ENCODE data around the gene PYGM.
A peak's percentile ranks its signal among the peaks of the same experiment; 100 is the strongest.

The PYGM gene

DNA sequence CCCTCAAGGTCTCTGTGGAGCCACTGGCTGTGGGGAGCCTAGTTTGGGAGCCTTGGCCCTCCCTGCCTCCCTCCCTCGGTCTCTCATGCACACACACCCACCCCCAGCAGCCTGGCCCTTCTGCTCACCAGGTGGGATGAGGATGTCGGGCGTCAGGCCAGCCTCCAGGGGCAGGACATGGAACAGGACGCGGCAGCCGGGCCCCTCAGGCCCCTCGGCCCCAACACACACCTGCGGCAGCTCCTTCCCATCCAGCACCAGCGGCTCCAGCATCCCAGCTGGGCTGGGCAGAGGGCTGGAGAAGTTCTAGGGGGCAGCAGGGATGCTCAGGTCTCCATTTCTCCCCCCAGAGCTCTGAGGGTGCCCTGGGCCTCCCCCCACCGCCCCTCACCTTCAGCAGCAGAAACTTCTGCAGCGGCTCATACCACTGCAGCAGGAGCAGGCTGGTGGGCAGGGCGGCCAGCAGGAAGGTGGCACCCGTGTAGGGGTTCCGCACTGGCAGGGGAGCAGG lies 32.1 kb upstream of the PYGM start:
- DNase-seq (ENCODE audit: low read depth): no peak

DNA sequence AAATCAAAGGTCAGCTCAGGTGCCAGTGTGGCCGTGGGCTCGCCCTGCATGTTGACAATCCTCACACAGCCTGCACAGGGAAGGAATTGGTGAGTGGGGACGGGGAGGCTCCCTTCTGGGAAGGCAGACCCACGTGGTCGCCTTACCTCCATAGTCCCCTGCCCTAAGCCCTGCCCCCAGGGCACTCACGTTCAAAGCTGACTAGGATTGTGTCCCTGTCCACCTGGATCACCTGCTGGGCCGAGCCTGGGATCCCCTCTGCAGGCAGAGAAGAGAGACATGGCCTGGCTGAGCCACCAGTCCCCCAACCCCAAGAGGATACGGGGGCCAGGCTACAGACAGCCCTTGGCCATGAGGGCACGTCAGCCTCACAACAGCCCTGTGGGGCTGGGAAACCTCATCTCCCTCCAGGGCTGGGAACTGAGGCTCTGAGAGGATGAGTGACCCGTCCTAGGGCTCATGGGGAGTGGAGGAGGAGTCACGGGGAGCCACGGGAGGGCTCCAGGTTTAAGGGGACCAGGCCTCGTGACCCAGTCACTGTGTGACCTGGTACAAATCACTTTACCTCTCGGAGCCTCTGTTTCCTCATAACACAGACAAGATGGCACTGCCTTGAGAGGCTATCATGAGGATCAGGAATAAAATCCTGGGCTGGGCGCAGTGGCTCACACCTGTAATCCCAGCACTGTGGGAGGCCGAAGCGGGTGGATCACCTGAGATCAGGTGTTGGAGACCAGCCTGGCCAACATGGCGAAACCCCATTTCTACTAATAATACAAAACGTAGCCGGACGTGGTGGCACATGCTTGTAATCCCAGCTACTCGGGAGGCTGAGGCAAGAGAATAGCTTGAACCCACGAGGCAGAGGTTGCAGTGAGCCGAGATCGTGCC lies 30.7 kb upstream of the PYGM start:
- DNase-seq (ENCODE audit: low read depth): no peak

GRCh38 chr11:64789331-64790204 lies 29.8 kb upstream of the PYGM start:
- DNase-seq (ENCODE audit: low read depth): no peak

GRCh38 chr11:64788321-64789215 lies 28.8 kb upstream of the PYGM start:
- DNase-seq (ENCODE audit: low read depth): no peak

- DNase-seq (ENCODE audit: low read depth): no peak
Measured at GRCh38 chr11:64787526-64788320, 27.9 kb upstream of the PYGM start.

DNA sequence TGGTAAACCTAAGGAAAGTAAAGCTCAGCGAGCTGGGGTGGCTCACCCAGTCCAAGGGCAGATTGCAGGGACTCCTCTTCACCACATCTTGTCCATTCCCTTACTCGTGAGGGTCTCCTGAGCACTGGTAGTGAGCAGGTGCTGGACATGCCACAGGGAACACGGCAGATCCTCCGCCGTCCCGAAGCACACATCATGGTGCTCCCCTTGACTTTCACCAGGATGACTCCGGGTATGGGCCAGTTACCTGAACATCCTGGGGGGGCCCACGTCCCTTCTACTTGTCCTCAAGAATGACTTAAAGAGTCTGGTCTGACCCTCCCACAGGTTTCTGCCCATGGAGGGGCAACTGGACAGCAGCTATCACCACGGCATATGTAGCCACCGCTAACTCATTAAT lies 26.5 kb upstream of the PYGM start:
- DNase-seq (ENCODE audit: low read depth): no peak

DNA sequence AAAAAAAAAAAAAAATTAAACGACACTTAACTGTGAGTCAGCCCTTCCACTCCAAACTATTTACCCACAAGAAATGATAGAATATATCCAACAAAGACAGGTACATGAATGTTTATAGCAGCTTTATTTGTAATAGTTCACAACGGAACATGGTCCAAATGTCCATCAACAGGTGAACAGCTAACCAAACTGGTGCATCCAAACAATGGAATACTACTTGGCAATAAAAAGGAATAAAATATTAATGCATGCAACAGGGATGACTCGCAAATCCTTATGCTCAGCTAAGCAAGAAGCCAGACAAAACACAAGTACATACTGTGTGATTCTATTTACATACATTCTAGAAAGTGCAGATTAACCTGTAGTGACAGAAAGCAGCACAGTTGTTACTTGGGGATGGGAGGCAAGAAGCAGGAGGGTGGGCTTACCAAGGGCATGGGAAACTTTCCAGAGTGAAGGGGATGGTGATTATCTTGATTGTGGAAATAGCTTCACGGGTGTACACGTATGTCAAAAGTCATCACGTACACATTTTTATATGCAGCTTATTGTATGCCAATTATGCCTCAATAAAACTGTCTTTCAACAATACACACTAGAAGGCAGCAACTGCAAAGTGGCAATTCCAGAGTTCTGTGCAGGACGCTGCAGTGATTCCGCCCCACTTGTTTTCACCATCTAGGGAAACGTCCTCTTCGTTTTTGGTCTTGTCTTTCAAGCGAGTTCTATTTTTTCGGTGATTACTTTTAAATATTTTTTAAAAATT lies 25.2 kb upstream of the PYGM start:
- no peak for DNase-seq (ENCODE audit: low read depth)

- peak; percentile 99 for DNase-seq (ENCODE audit: low read depth)
Measured at GRCh38 chr11:64778473-64779298, 18.9 kb upstream of the PYGM start, which contains the start of gene SF1. Gene SF1, minus strand, starts transcription at chr11:64778542. Its CDS starts 150 bp downstream, at chr11:64778392.

DNA sequence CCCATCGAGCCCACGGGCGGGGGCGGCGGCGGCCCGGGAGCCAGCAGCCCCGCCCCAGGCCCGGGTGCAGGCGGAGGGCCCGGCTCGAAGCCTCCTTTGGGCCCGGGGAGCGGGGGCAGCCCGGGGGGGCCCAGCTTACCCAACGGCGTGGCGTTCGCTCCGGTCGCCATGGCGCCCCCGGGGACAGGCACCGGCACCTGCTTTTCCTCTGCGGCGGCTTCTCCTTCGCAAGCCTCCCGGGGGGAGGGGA lies 18.4 kb upstream of the PYGM start:
- DNase-seq (ENCODE audit: low read depth): no peak

DNA sequence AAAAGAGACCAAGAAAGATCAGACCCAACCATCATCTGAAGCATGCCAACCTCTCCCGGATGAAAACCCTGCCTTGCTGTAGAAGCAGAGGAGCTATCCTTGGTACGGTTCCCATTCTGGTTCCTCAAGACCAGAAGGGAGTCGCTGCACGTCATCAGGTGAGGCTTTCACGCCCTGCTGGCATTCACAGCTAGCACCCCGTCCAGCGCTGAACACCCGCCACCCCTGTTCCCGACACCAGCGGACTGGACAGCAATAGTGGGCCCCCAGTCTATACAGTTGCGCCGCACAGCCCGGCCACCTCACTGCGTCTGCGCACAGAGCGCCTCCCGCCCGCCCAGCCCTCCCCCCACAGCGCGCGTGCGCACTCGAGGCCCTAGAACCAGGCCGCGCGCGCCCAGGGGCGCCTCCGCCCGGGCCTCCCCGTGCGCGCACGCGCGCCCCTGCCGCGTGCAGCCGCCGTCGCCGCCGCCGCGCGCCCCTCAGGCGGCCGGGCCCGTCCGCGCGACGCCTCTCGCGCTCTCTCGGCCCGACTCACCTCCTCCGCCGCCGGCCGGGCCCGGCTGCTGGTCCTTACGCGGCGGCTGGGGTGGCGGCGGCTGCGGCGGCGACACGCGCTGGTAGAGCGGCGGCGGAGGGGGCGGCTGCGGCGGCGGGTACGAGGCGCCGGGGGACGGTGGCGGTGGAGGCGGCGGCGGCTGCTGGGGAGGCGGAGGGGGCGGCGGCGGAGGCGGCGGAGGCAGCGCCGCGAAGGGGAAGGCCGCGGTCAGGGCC lies 17.9 kb upstream of the PYGM start:
- DNase-seq (ENCODE audit: low read depth): peak; percentile 70

DNA sequence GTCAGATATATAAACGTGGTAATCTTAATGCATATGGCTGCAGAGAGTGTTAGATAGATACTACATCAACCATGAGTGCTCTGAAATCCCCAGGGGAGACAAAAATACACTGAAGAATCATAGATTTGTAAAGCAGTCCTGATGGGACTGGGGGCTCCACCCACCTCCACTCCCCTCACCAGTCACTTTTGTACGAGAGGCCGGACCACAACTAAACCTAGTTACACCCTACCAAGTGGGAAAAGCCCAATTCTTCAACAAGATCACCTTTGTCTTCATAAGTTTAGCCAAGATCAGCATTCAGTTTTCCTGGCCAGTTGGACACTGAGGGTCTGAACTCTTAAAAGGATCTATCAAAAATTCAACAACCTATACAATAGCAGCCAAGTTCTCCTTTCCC lies 17.1 kb upstream of the PYGM start:
- no peak for DNase-seq (ENCODE audit: low read depth)

GRCh38 chr11:64776425-64776824 lies 16.7 kb upstream of the PYGM start:
- DNase-seq (ENCODE audit: low read depth): no peak

GRCh38 chr11:64774144-64774543 lies 14.4 kb upstream of the PYGM start:
- DNase-seq (ENCODE audit: low read depth): no peak

- no peak for DNase-seq (ENCODE audit: low read depth)
Measured at GRCh38 chr11:64772303-64773018, 12.7 kb upstream of the PYGM start.

DNA sequence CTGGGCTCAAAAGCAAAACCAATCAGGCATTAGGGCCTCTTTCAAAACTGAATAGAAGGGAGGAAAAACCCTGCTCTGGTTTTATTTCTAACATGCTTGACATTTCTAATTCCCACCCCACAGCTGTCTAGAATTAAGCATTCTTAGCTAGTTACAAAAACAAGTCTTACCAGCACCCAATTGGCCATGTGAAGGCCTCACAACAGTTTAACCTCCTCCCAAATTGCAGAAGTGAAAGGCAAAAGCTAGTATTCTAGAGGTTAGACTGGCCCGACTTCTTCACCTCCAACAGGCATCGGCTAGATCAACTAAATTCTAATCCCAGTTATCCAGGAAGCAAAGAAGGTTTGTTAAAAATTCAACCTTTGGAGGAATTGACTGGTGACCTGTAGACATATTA lies 12.1 kb upstream of the PYGM start:
- no peak for DNase-seq (ENCODE audit: low read depth)

DNA sequence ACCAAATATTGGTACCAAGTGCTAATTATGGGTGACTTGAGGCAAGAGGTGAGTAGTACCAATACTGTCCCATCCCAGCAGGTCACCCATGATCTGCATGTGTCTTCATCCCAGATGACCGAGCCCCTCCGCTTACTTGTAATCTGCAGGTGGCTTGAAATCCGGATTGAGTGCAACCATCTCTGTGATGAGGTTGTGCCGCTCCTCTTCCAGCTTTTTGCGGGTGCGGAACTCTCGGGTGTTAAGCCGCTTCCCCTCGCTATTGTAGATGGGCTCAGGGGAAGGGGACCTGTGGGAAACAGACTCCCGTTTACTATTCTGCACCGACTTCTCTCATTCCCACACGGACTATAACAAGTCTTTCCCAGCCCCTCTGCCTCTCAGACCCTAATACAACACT lies 10.3 kb upstream of the PYGM start:
- DNase-seq (ENCODE audit: low read depth): no peak

DNA sequence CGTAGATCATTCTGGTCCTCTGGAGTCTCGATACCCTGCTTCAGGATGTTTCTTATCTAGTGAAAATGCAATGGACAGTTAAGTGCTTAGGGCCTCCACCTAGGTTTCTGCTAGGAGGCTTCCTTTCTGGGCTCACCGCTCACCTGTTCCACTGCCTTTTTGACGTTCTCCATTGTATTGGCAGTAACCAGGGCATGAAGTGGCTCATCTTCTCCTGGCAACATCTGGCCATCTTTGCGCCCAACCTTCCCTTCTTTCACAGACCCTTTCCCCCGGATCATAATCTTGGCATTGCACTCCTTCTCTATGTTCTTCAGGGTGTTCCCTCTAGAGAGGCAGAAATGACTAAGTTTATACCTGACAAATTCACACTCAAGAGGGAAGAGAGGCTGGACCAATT lies 9.5 kb upstream of the PYGM start:
- no peak for DNase-seq (ENCODE audit: low read depth)

DNA sequence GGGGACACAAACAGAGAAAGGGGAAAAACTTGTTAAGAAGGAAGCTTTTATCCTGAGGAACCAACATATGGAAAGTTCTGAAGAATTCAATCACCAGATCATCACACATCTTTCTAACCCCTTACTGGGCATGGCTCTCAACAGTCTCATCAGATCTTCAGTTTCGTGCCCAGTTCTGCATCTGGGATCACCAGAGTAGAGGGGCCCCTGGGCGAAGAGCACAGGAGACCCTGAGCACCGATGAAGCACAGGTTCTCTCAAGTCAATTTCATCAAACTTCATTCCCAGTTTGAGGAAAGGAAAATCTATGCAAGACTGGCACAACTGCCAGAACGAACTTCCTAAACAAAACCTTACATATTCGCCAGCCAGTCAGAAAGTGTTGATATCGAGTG lies 8.5 kb upstream of the PYGM start:
- DNase-seq (ENCODE audit: low read depth): no peak

All from activated gamma-delta T cell treated with anti-CD3 and anti-CD28 coated beads, Interleukin-2, amount 50 U/mL, for 16 hours (primary cell).